SK-N-MC (cell line): ENCODE measurements around the gene PRKAR1B.

Experiments
- EZH2 ChIP-seq: fragments of 200-600 bp; sonication (generic); IDR thresholded peaks from one replicate; pipeline ENCODE4 v1.6.1; 2017; ENCODE audit warnings: antibody characterized with exemption
- FOXP2 ChIP-seq: optimal IDR thresholded peaks from 2 replicates; pipeline ENCODE3; 2011; ENCODE audit warnings: mild to moderate bottlenecking, moderate library complexity; ENCODE audit not compliant: insufficient read depth; ENCODE audit errors: extremely low read length, control extremely low read depth
- POLR2AphosphoS5 ChIP-seq: IDR thresholded peaks from 2 replicates; pipeline ENCODE4 v1.6.1; 2012; ENCODE audit warnings: mild to moderate bottlenecking, low read depth, low read length, borderline replicate concordance

GRCh38 chr7:516606-517456 is 210.2 kb downstream of the PRKAR1B start:
- TF ChIP-seq EZH2 (peak; percentile 9), POLR2AphosphoS5 (no peak), FOXP2 (no peak)
